NCI-H2227 (cell line): ENCODE data around the gene LYSET.
"Not testable (repeated sequence)": the region's sequence is repeated elsewhere in the genome, so short reads cannot be mapped to it uniquely, and the experiment has no call there.

Source experiments
- DNase-seq: peaks from one replicate; lab custom pipeline; 2025; ENCODE audit not compliant: unreplicated experiment; lab: John Stamatoyannopoulos, UW

LYSET gene, protein sequence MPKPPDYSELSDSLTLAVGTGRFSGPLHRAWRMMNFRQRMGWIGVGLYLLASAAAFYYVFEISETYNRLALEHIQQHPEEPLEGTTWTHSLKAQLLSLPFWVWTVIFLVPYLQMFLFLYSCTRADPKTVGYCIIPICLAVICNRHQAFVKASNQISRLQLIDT

DNA sequence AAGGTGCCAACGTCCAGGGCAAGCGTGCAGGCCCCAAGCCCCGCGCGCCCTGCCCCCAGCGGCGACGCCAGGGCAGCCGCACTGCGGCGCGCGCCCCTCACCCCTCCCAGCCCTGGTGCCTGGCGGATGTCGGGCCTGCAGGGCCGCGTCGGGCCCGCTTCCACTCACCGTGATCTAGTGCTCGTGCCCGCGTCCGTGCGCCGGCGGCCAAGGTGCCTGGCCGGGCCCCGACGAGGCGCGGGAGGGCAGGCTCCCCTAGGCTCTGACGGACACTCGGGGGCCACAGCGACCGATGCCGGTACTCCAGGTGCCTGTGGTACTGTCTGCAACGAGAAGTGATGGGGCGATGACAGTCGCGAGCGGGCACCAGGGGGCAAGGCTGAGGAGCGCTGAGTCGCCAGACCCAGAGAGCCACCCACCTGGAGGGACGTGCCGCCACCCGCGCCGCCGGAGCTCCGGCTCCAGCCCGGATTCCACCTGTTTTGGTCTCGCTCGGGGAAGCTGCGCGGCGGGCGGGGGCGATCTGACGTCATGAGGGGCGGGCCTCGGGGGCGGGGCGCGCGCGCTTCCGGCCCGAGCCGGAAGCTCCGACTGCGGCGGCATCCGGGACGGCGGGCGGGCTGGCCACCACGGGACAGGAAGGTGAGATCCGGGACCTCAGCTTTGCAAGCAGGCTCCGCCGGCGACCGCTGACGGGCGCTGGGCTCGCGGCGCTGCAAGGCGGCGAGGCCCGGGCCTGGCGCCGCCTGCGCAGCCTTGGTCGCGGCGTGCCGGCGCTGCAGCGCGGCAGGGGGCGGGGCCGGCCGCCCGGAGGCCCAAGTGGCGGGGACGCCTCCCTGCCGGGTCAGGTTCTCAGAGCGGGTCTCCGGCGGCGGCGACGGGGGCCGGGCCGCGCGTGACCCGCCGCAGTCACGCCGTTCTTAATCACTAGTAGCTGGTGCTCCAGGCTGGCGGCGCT is at the start of gene LYSET, which contains the start of gene MOAP1:
TSS of gene LYSET (plus strand) at position 927 of the 958 bp plus-strand sequence. CDS start 89 bp downstream, outside the sequence.
TSS of gene MOAP1 (minus strand) at position 507 of the 958 bp plus-strand sequence. CDS start 655 bp downstream, outside the sequence.
- DNase-seq, result peak; percentile 91

GRCh38 chr14:93135399-93135798 is 49.7 kb upstream of the LYSET start:
- no peak for DNase-seq

GRCh38 chr14:93136009-93136408 is 49.1 kb upstream of the LYSET start:
- DNase-seq, result no peak

GRCh38 chr14:93136508-93136907 is 48.6 kb upstream of the LYSET start:
- not testable (repeated sequence) for DNase-seq

- peak; percentile 66 for DNase-seq
Observed at GRCh38 chr14:93137864-93138263, 47.3 kb upstream of the LYSET start.

DNA sequence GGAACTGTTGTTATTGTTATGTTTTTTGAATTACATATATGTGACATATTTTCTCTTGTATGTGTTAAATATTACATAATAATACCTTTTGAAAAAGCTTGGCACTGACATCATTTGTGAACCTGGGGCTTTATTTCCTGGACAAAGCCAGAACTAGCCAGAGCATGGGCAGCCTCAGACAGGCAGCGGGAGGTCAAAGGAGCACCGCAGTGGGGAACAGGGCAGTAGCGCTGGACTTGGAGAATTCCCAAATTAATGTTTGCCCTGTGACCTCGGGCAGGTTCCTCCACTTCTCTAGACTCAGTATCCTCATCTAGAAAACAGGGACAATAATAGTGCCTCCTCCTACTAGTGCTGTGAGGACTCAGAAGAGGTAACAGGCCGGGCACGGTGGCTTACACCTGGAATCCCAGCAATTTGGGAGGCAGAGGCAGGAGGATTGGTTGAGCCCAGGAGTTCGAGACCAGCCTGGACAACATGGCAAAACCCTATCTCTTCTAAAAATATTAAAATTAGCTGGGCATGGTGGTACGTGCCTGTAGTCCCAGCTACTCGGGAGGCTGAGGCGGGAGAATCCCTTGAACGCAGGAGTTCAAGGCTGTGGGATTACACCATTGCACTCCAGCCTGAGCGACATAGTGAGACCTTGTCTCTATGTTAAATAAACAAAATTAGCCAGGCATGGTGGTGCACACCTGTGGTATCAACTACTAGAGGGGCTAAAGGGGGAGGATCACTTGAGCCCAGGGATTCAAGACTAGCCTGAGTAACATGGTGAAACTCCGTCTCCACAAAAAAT is 42.1 kb upstream of the LYSET start:
- no peak for DNase-seq

- DNase-seq, result no peak
Observed at GRCh38 chr14:93146119-93146518, 39.0 kb upstream of the LYSET start.

GRCh38 chr14:93148979-93149378 is 36.1 kb upstream of the LYSET start:
- no peak for DNase-seq

GRCh38 chr14:93150227-93151208 is 34.6 kb upstream of the LYSET start:
- DNase-seq, result no peak

- no peak for DNase-seq
Observed at GRCh38 chr14:93153121-93153520, 32.0 kb upstream of the LYSET start.

DNA sequence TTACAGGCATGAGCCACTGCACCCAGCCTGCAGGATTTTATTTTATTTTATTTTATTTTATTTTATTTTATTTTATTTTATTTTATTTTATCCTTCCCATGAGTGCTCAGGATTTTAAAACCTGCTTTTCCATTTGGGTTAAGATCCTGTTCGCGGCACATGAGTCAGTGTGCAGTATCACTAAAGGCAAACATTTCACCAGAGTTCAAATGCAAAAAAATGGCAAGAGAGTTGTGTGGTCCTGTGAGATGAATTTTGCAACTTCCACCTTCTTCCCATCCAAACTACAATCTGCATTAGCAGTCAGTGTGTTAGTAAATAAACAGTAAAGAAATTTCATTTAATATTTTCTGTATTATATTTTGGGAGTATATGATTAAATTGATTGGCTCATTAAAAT is 29.4 kb upstream of the LYSET start:
- DNase-seq, result no peak

GRCh38 chr14:93156693-93157369 is 28.3 kb upstream of the LYSET start:
- DNase-seq, result no peak

DNA sequence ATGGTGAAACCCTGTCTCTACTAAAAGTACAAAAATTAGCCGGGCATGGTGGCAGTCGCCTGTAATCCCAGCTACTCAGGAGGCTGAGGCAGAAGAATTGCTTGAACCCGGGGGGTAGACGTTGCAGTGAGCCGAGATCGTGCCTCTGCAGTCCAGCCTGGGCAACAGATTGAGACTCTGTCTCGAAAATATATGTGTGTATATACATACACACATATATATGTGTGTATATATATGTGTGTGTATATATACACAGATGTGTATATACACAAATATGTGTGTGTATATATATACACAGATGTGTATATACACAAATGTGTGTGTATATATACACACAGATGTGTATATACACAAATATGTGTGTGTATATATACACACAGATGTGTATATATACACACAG is 26.8 kb upstream of the LYSET start:
- DNase-seq, result not testable (repeated sequence)

DNA sequence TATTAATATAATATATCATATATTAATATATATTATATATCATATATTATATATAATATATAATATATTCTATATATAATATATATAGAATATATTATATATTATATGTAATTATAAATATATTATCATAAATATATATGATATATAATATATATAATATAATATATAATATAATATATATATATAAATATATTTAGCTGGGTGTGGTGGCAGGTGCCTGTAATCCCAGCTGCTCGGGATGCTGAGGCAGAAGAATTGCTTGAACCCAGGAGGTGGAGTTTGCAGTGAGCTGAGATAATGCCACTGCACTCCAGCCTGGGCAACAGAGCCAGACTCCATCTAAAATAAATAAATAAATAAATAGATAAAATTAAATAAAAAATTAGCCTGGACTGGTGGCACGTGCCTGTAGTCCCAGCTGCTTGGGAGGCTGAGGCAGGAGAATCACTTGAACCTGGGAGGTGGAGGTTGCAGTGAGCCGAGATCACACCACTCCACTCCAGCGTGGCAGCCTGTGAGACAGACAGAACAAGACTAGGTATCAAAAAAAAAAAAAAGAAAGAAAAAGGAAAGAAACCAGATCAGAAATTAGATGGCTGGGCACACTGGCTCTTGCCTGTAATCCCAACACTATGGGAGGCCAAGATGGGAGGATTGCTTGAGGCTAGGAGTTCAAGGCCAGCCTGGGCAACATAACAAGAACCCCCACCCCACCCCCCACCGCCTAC is 25.3 kb upstream of the LYSET start:
- not testable (repeated sequence) for DNase-seq

GRCh38 chr14:93160353-93160801 is 24.7 kb upstream of the LYSET start:
- DNase-seq, result peak; percentile 30

GRCh38 chr14:93161411-93161940 is 23.6 kb upstream of the LYSET start:
- no peak for DNase-seq

- no peak for DNase-seq
Observed at GRCh38 chr14:93163564-93163963, 21.6 kb upstream of the LYSET start.
